ENCODE measurements around the gene KPNA1. TPM values are rescaled to one million over a fixed set of nuclear protein-coding genes. Genes with fewer than 3 reads are reported as not detected.

KPNA1 gene
- polyA plus RNA-seq, 1 of the 3 experiments (the other 2 are of a cell fraction), result 21.6 TPM

DNA sequence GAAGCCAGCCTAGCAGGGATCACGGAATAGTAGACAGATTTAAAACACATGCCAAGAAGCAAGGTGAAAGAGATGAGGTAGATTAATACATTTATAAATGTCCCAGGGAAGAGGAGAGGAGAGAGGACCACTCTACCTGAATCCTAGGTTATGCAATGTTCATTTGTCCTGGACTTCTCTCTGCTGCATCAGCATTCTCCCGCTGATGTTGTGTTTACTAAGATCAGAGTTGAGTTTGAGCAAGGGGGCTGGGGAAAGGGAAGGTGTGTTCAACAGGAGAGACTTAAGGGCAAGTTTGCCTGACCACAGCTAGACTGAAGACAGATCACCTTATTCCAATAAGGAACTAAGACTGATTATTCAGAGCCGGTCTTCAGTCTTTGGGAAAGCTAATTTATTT, 1.1 kb upstream of the KPNA1 start:
- Histone ChIP-seq H3K27me3 (ENCODE audit: insufficient read depth) (no peaks in the 10 kb centered on the region), H3K79me2 (ENCODE audit: insufficient read depth) (peaks cover 33% of the 10 kb centered on the region), H3K9me3 (no peaks in the 10 kb centered on the region), H3F3A (replicated peaks; ENCODE audit: insufficient read depth) (peaks cover 4% of the 10 kb centered on the region), H3K4me1 (ENCODE audit: control insufficient read depth in 1 of 2, insufficient read depth in 2 of 2, low read depth in 1 of 2, low read length in 1 of 2) (peaks cover 0 to 20% of the 10 kb centered on the region in 2 experiments; a peak in 3 of 4 replicates), H3K4me3 (ENCODE audit: low read depth in 2 of 2, low read length in 1 of 2) (no peak overlapping the region), H3K9ac (no peak overlapping the region), H3K9me2 (no peaks in the 10 kb centered on the region), H3K27ac (ENCODE audit: low read depth in 2 of 2, low read length in 1 of 2) (no peak overlapping the region), H2AFZ (ENCODE audit: low read depth) (no peak overlapping the region), H3K36me3 (replicated peaks in 1 of 2; ENCODE audit: control insufficient read depth in 1 of 2, insufficient read depth in 2 of 2, low read length in 1 of 2) (peaks cover 3 to 5% of the 10 kb centered on the region in 2 experiments), H4K20me1 (ENCODE audit: insufficient read depth) (peaks cover 32% of the 10 kb centered on the region), H3K4me2 (no peak overlapping the region)
- 95% methylated on average over 3 of the region's 3 CpGs for WGBS (ENCODE audit: low lambda C conversion rate)
- ChIA-PET POLR2A (no interaction called here), CTCF (no interaction called here)
- DNase-seq, result no peak
- TF ChIP-seq EP300 (IDR thresholded peaks at IDR 0.05; ENCODE audit: borderline replicate concordance in 1 of 2, low read depth in 1 of 2, low read length in 1 of 2), result no peak
- TF ChIP-seq, protein P1, sequence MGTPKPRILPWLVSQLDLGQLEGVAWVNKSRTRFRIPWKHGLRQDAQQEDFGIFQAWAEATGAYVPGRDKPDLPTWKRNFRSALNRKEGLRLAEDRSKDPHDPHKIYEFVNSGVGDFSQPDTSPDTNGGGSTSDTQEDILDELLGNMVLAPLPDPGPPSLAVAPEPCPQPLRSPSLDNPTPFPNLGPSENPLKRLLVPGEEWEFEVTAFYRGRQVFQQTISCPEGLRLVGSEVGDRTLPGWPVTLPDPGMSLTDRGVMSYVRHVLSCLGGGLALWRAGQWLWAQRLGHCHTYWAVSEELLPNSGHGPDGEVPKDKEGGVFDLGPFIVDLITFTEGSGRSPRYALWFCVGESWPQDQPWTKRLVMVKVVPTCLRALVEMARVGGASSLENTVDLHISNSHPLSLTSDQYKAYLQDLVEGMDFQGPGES (IDR thresholded peaks at IDR 0.05; ENCODE audit: low read depth, low read length), result no peak
- TF ChIP-seq YY1 (IDR thresholded peaks at IDR 0.05; ENCODE audit: low read depth), result no peak
- TF ChIP-seq, protein P2, sequence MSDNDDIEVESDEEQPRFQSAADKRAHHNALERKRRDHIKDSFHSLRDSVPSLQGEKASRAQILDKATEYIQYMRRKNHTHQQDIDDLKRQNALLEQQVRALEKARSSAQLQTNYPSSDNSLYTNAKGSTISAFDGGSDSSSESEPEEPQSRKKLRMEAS (IDR thresholded peaks at IDR 0.05; ENCODE audit: low read depth), result no peak
- TF ChIP-seq SIN3A (IDR thresholded peaks at IDR 0.05; ENCODE audit: borderline replicate concordance, low read depth, low read length), result no peak
- TF ChIP-seq, protein P3, sequence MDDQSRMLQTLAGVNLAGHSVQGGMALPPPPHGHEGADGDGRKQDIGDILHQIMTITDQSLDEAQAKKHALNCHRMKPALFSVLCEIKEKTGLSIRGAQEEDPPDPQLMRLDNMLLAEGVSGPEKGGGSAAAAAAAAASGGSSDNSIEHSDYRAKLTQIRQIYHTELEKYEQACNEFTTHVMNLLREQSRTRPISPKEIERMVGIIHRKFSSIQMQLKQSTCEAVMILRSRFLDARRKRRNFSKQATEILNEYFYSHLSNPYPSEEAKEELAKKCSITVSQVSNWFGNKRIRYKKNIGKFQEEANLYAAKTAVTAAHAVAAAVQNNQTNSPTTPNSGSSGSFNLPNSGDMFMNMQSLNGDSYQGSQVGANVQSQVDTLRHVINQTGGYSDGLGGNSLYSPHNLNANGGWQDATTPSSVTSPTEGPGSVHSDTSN (IDR thresholded peaks at IDR 0.05), result no peak
- TF ChIP-seq TEAD4 (IDR thresholded peaks at IDR 0.05; ENCODE audit: borderline replicate concordance, insufficient read depth), result no peak
- TF ChIP-seq POLR2AphosphoS5 (IDR thresholded peaks at IDR 0.05; ENCODE audit: low read depth, low read length), result no peak
- TF ChIP-seq FOSL2 (IDR thresholded peaks at IDR 0.05; ENCODE audit: borderline replicate concordance, low read depth), result no peak
- TF ChIP-seq, protein P4, sequence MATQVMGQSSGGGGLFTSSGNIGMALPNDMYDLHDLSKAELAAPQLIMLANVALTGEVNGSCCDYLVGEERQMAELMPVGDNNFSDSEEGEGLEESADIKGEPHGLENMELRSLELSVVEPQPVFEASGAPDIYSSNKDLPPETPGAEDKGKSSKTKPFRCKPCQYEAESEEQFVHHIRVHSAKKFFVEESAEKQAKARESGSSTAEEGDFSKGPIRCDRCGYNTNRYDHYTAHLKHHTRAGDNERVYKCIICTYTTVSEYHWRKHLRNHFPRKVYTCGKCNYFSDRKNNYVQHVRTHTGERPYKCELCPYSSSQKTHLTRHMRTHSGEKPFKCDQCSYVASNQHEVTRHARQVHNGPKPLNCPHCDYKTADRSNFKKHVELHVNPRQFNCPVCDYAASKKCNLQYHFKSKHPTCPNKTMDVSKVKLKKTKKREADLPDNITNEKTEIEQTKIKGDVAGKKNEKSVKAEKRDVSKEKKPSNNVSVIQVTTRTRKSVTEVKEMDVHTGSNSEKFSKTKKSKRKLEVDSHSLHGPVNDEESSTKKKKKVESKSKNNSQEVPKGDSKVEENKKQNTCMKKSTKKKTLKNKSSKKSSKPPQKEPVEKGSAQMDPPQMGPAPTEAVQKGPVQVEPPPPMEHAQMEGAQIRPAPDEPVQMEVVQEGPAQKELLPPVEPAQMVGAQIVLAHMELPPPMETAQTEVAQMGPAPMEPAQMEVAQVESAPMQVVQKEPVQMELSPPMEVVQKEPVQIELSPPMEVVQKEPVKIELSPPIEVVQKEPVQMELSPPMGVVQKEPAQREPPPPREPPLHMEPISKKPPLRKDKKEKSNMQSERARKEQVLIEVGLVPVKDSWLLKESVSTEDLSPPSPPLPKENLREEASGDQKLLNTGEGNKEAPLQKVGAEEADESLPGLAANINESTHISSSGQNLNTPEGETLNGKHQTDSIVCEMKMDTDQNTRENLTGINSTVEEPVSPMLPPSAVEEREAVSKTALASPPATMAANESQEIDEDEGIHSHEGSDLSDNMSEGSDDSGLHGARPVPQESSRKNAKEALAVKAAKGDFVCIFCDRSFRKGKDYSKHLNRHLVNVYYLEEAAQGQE (IDR thresholded peaks at IDR 0.05; ENCODE audit: low read depth, low read length), result no peak
- TF ChIP-seq JUND (IDR thresholded peaks at IDR 0.05), result no peak
- TF ChIP-seq MXI1 (IDR thresholded peaks at IDR 0.05; ENCODE audit: low read depth, low read length), result no peak
- no peak for TF ChIP-seq EZH2phosphoT487 (IDR thresholded peaks at IDR 0.05; ENCODE audit: borderline replicate concordance, low read depth)
- no peak for TF ChIP-seq ELF1 (IDR thresholded peaks at IDR 0.05)
- no peak for TF ChIP-seq NRF1 (IDR thresholded peaks at IDR 0.05; ENCODE audit: low read depth, low read length)
- no peak for TF ChIP-seq CHD2 (IDR thresholded peaks at IDR 0.05; ENCODE audit: low read length, partially characterized antibody)
- no peak for TF ChIP-seq SMC3 (IDR thresholded peaks at IDR 0.05; ENCODE audit: low read depth, low read length)
- TF ChIP-seq, protein P5, sequence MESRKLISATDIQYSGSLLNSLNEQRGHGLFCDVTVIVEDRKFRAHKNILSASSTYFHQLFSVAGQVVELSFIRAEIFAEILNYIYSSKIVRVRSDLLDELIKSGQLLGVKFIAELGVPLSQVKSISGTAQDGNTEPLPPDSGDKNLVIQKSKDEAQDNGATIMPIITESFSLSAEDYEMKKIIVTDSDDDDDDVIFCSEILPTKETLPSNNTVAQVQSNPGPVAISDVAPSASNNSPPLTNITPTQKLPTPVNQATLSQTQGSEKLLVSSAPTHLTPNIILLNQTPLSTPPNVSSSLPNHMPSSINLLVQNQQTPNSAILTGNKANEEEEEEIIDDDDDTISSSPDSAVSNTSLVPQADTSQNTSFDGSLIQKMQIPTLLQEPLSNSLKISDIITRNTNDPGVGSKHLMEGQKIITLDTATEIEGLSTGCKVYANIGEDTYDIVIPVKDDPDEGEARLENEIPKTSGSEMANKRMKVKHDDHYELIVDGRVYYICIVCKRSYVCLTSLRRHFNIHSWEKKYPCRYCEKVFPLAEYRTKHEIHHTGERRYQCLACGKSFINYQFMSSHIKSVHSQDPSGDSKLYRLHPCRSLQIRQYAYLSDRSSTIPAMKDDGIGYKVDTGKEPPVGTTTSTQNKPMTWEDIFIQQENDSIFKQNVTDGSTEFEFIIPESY (IDR thresholded peaks at IDR 0.05; ENCODE audit: borderline replicate concordance, low read depth), result no peak
- TF ChIP-seq GABPA (IDR thresholded peaks at IDR 0.05; ENCODE audit: low read depth), result no peak

Measured in SK-N-SH (cell line).